ENCODE data around the gene RNU1-4.
"Not testable (repeated sequence)": the region's sequence is repeated elsewhere in the genome, so short reads cannot be mapped to it uniquely, and the experiment has no call there.

The RNU1-4 gene

DNA sequence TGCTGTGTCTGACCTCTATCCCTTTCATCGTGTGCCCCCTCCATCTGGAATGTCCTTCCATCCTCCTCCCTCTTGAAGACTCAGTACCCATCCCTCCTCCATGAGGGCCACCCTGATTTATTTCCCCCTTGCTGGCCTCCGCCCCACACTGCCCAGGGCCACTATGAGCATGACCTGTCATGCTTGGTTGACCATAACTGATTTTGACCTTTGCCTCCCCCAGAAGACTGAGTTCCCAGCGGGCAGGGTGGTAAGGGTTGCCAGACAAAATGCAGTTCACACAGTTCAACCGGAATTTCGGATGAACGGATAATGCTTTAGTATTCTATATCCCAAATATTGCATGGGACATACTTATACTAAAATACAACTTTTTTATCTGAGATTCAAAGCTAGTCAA, 31.6 kb upstream of the RNU1-4 start:
- not testable (repeated sequence) for DNase-seq (ENCODE audit: low spot score)

DNA sequence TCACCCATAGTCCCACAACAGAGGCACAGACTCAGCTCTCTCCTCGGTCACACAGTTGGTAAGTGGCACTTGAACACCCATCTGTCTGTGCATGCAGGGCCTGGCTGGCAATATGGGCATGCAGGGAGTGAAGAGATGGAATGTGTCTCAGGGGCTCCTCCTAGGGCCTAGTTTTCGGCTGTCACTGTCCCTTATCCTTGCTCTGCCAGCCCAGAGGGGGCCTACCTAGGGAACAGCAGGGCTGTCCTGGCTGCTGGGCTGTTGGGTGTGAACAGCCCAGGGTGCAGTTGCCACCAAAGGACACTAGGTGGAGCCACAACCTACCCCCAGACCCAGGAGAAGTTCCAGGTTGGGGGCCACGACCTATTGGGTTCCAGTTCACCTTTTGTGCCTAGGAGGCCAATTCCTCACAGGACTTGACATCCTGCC, 30.6 kb upstream of the RNU1-4 start:
- DNase-seq (ENCODE audit: low spot score), result not testable (repeated sequence)

DNA sequence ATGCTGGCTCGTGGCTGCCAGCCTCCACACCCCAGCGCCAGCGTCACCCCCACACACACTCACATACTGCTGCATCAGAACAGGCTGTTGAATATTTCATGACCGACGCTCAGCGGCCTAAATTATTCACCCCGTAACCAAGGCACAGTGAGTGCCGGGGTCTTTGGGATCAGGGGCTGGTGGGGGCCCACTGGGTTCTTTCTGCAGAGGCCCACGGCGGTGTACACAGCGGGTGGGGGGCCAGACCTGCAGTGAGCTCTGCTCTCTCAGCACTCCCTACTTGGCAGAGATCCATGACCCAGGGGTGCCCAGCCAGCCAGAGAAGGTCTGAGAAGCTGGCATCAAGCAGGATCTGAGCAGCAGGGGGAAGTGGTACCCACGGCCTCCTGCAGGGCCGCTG, 29.7 kb upstream of the RNU1-4 start:
- not testable (repeated sequence) for DNase-seq (ENCODE audit: low spot score)

DNA sequence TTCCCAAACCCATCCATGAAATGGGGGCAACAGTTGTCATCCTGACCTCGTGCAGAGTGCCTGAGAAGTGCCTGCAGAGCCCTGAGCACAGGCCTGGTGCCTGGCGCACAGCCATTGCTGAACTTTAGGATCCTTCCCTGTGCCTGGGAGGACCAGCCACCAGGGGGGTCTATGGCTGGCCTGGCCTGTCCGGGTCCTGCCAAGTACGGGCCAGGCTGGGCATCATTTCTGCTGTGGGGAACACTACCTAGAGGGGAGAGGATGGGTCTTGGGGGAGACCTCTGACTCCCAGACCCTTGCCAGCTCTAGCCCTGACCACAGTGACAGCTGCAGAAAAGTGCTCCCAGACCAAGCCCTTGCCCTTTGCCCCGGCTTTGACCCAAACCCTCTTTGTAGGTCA, 28.2 kb upstream of the RNU1-4 start:
- DNase-seq (ENCODE audit: low spot score), result not testable (repeated sequence)

DNA sequence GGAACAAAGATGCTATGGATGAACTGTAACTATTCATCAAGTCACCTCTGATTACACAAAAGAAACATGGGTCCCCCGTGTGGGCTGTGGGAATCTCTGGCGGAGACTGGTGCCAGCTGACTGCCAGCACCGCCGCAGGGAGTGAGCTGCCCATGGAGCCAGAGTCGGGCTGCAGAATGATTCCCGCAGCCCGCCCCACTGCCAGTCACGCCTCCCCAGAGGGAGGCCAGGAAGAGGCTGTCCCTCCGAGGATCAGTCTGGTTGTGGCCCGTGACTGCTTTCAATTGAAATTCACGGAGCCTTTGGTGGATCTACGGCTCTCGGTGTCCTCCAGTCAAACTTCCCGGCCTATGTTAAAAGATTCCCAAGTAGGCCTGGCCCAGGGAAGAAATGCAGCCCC, 27.7 kb upstream of the RNU1-4 start:
- DNase-seq (ENCODE audit: low spot score), result not testable (repeated sequence)

DNA sequence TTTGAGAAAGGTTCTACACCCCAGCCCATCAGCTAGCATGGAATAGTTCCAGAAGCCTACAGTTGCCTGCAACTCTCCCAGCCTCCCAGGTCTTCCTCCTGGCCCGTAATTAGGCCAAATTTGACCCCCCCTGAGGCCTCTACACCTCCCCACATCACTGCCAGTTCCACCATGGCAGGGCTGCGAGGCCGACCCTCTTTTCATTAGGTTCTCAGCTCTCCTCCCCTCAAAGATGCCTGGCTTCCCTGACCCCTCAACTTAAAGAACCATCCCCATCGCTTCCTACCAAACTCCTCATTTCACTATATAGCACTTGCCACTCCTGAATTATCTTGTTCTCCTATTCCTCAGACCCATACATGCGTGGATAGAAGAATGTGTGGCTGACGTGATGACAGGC, 27.3 kb upstream of the RNU1-4 start:
- not testable (repeated sequence) for DNase-seq (ENCODE audit: low spot score)

DNA sequence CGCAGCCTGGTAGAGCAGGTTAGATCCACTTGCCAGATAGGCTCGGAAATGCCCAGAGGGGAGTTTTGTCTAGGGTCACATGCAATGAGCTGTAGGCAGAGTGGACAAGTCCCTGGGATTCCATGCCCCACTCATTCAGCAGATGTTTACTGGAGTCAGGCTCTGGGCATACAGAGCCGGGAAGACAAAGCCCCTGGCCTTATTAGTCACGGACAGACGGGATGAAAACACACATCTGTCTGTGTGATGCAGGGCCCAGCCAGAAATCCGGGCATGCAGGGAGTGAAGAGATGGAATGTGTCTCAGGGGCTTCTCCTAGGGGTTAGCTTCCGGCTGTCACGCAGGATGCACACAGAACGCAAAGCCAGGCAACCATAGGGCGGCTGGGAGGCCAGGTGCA, 26.8 kb upstream of the RNU1-4 start:
- not testable (repeated sequence) for DNase-seq (ENCODE audit: low spot score)

DNA sequence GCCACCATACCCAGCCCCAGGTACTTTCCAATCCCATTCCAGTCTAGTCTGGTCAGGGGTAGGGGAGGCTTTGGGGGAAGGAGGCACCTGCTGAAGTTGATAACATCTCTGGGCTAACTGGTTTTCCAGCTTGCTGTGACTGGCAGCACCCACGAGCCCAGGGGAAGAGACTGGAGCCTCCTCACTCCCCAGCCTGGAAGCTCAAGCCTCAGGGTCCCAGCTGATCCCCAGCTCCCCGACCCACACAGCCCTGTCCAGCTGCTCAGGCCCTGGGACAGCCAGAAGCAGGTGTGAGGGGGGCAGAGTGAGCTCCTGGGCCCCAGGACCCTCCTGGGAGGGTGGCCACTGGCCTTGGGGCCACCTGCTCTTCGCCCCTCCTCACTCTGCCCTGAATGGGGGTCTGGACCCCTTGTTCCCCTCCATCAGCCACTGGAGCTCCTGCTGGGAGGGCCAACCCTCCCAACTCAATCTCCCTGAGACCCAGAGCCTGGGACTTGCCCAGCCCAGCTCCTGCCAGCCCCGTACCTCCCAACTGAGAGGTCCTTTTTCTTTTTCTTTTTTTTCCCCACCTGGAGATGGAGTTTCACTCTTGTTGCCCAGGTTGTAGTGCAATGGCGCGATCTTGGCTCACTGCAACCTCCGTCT, 23.5 kb upstream of the RNU1-4 start:
- no peak for DNase-seq (ENCODE audit: low spot score)

DNA sequence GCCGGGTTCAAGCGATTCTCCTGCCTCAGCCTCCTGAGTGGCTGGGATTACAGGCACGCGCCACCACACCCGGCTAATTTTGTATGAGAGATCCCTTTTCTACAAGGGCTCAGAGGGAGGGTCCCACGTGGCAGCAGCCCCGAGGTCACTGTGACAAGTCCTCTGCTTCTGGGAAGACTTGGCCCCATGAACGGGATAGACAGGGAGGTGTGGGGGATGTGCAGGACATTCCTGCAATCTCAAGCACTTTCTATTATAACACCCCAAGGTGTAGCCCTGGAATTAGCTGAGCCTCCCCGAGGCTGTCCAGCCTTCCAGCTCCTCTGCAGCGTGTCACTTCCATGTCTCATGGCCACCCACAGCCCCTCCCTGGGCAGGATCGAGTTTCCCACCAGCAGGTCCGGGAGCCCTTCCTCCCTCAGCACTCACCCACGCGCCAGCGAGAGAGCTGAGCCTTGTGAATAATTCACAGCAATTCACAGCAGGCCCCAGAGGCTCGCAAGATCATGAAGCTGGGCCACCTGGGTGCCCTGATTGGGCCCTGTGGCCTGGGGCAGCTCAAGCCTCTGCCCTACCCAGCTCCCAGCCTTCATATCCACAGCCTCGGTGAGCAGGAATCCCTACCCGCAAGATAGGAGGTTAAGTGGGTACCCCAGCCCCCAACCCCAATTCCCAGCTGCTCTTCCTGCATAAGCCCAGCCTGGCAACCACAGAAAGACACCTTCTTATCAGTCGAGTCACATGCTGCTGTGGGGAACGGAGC, 22.8 kb upstream of the RNU1-4 start:
- no peak for DNase-seq (ENCODE audit: low spot score)

DNA sequence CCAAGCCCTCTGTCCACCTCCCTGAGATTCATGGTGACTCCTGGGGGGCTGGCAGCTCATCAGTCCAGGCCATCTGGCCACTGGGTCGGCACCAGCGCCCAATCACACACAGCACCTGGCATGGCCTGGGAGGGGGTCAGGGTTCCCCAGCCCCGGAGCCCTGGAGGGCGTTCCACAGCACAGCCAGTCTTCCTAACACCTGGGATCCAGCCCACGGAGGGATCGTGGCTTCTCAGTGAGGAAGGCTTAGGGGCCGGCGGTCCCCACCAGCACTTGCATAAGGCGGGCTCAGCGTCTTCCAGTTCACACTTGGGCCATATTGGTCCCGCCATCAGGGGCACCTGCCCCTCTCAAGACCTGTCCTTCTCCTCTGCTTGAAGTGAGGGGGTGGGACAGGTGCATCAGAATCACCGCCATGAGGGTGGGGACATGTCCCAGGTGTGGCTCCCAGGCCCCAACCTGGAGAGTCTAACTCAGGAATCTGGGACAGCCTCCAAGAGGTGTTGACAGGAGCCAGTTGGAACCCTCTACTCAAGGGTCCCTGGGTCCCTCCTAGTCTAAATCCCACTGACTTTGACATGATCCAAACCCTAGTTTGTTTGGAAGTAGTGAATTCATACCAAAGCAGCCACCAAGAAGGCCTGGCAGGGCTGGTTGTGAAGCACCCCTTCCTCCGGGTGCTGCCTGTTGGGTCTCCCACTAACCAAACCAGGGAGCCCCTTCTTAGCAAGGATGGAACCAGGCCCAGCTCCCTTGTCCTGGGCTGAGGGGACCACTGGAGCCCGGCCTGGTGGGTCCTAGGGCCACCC, 22.0 kb upstream of the RNU1-4 start:
- not testable (repeated sequence) for DNase-seq (ENCODE audit: low spot score)

DNA sequence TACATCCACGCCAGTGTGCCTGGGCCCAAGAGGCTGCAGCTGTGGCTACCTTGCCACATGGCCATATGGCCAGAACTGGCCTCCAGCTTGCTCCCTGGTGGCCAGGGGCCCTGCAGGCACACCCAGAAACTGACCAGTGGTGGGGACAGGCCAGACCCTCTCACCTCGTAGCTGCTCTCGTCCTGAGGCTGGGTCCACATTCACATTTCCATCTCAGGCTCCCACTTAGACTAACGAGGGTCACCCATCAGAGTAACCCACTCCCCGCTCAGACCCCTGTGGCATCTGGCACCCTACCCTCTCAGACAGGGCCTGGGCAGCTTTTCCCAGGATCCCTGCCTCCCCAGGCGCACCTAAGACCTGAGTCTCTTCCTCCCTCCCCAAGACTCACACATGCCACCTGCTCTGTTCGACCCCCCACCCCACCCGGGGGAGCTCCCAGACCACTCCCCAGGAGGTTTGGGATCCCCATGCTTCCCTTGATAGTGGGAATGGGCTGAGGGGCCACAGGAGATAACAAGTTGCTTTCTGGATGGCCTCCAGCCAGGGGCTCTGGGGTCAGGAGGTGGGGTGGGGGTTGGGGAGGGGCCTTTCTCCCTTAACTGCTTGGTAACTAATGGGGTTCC, 21.3 kb upstream of the RNU1-4 start:
- DNase-seq (ENCODE audit: low spot score), result no peak

DNA sequence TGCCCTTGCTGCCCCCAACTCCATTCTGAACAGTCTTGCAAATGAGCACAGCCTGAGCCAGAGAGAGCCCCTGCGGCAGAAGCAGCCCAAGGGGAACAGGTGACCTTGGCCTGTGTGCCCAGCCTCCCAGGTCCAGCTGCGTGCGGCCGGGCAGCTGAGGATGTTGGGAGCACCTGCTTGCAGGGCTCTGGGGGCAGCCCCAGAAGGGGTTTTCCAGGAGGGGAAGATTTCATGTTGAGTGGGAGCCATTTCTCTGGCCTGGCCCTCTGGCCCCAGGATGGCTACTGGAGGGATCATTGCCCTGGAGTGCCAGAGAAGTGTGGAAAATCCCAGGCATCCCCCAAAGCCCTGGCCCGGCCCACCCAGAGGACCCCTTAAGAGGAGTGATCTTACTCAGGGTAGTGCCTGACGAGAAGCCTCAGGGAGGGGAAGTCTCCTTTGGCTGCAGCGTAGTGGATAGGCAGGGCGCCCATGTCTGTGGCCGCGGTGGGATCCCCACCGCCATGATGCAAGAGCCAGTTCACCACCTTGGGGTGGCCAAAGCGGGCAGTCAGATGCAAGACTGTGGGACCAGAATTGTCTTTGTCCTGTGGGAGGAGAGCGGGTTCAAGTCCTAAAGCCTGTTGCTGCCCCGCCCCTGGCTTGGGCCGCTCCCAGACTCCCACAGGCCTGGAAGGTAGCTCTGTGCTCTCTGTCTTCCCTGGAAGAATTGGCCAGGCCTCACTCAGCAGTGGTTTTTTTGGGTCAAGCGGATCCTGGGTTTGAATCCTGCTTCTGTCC, 20.6 kb upstream of the RNU1-4 start:
- DNase-seq (ENCODE audit: low spot score), result no peak

DNA sequence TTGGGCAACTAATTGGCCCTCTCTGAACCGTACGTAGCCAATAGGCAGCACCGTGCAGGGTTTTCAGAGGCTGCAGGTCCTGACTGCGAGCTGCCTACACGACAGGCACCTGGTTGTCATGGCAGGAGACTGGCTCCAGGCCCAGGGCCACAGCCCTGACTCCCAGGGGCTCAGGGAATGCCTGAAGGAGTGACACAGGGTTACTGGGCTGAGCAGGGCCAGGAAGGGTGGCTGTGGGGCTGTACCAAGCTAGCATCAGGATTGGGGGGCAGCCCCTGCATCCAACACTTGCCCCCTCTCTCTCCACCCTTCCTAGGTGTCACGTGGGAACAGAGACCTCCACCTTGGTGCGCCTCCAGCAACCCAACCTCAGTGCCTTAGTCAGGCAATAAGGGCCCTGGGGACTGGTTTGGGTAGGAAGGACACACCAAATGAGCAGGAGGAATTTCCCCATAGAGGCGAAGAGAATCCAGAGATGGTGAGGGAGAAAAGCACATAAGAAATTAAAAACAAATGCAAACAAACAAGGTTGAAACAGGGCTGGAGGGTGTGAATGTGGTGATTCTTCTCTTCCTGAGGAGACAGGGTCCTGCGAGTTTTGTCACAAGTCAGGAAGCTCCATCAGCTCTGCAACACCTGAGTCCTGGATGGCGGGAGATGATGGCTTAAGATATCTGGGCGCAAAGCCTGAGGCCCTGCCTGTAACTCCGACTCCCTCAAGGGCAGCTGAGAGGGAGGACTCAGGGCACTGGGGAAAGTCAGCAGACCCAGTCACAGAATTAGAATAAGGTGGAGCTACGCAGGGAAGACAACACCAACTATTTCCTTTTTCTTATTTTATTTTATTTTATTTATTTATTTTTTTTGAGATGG, 19.7 kb upstream of the RNU1-4 start:
- DNase-seq (ENCODE audit: low spot score), result no peak

DNA sequence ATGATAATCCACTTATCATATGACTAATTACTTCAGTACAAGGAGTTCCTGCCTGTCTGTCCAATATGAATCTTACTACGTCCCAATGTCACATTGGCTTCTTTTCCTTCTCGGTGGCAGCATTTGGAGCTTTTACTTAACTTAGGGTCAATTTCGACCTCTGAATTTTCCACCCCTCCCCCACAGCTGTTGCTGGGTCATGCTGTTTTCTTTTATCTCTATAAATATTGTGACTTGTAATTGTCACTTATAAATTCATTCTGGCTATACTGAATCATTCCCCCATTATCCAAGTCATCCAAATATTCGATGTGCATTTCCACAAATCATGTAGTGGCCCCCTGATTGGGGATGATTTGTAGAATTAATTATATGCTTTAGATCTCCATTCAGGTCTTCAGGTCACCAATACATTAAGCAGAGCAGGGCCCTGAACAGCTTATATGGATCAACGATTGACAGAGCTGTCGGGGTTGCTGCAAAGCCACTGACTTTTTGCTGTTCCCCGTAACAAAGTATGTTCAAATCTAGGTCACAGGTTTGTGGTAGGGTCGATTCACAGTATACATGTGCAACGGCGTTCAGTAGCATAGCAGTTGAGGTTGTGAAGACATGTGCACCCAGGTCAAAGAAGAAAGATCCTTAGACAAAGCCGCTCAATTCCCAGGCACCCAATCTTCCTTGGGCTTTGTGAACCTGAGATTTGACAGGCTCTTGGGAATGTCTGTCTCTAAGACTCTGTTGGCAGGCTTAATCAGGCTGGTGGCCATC, 18.3 kb upstream of the RNU1-4 start:
- DNase-seq (ENCODE audit: low spot score), result no peak

DNA sequence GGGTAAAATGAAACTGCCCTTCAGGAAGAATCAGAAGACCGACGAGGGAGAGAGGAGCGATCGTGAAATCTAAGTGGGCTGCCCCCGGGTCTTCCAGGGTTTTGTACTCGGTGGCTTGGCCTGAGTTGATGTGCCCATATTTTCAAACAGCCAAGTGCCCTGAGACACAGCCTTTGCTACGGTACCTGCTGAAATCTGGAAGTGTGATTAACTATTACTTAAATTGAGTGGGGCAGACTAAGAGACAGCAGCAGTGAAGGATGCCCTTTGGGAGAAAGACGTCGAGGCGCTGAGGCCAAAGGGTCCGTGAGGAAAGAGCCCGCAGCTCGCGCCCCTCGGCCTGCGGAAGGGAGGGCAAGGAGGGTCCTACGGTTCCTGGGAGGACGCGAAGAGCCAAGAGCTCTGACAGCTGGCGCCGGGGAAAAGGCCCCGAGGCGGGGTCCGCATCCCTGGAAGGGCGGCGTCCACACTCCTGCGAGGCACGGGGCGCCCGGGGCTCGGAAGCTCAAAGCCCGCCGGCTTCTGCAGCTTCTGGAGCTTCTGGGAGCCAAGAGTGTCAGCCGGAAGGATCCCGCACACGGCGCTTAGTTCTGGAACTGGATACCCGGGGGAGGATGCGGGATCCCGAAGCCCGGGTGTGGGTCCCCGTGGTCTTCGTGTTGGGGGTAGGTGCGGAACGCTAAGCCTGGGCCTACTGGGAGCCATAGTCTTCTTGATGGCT, 15.4 kb upstream of the RNU1-4 start:
- no peak for DNase-seq (ENCODE audit: low spot score)

DNA sequence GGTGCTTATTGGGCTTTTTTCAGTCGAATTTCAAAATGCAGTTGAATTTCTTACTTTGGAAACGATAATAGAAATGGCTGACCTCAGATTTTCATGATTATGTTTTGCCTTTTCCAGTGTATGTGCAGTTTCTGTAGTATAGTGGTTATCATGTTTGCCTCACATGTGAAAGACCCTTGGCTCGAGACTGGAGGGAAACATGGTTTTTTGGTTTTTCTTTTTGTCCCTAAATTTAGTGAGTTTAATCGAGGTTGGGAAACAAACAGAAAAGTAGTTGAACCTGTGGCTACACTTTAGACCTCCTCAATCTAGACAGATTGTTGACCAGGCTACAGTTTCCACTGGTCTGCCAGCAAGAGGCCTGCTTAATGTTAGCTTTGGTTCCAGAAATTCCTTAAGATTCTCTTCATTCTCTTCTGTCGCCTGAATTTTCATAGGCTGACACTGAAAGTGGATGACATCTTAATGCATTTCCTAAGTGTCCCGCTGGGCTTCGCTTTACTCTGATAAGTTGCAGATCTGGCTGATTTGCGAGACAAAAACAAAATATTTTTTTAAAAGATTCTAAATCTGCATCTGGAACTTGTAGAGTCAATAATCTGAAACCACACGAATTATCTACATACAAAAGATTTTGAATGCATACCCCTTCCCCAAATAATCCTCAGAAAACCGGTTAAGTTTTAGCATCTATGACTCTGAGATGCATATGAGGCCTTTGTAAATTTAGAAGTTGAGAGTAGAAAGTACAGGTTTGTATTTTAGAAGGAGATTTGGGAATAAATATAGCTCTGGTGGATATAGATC, 14.7 kb upstream of the RNU1-4 start:
- DNase-seq (ENCODE audit: low spot score), result not testable (repeated sequence)

DNA sequence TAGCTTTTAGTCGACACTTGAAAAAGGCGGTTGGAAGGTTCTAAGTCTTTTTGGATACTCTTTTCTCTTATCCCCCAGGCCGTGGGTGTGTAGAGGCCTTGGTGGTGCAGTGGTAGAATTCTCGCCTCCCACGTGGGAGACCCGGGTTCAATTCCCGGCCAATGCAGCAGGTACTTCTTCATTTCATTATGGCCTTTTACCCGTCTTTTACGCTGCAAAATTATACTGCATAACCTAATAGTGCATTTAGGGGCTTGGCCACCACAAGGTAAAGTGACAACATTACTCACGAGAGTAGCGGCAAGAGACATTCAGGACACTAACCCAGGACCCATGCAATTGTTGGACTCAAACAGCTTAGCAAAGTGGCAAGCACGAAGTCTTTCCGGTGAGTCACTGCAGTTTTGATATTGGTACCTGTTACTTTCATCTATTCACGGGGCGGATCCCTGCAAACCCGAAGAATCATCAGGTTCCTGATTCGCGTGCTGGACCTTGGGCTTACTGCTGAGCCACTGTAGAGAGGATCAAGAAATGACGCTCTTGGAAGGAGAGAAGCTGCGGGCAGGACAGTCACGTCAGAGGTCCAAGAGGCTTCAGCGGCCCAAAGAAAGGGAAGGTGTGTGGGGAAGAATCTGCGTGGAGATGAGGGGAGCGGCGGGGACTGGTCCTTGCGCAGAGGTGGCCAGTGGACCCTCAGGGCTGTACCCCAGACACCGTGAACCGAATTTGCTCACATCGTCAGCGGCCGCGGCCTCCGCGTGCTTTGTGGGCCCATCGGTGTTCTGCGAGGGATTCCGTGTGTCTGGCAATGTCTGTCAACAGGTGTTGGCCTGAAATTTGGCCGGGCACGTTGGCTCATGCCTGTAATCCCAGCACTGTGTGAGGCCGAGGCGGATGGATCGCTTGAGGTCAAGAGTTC, 12.9 kb upstream of the RNU1-4 start:
- no peak for DNase-seq (ENCODE audit: low spot score)

Data from GM03348 (cell line).